NCI-H748 (cell line): ENCODE results near the gene FASTK.

Source experiments
- DNase-seq: peaks from one replicate; lab custom pipeline; 2025; ENCODE audit not compliant: unreplicated experiment; lab: John Stamatoyannopoulos, UW

FASTK gene

DNA sequence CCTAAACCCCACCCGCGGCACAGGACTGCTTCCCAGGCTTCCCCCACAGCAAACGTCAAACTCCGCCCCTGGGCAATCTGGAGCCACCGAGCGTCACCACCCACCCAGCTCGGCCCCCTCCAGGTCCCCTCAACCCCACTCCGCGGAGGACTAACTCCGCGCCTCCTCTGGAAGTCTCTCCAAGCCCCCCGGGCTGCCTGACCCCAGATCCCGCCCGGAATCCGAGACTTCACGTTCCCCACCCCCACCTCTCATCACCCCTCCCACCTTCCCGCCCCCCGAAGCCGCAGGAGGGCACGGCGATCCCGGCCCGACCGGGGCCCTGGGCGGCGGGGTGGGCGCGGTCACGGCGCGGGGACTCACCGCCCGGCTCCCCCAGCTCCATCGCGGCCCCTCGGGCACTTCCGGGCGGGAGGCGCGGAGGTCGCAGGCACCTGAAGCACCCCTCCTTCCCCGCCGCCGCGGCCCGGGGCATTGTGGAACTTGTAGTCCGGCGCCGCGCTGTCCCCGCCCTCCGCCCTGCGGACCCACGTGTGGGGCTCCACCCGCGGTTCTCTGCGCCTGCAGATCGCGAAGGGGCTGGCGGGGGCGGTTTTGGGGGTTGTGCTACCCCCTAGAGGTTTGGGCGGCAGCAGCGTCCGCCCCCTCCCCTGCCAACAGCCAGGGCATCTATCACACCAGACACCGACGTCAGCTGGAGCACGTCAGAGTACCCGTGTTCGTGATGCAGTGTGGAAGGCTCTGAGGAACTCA, 2.6 kb upstream of the FASTK start, which contains the start of gene TMUB1:
Gene TMUB1 (minus strand): TSS at position 423 of the 753 bp plus-strand sequence. CDS start 930 bp downstream, outside the sequence.
- peak; percentile 84 for DNase-seq

DNA sequence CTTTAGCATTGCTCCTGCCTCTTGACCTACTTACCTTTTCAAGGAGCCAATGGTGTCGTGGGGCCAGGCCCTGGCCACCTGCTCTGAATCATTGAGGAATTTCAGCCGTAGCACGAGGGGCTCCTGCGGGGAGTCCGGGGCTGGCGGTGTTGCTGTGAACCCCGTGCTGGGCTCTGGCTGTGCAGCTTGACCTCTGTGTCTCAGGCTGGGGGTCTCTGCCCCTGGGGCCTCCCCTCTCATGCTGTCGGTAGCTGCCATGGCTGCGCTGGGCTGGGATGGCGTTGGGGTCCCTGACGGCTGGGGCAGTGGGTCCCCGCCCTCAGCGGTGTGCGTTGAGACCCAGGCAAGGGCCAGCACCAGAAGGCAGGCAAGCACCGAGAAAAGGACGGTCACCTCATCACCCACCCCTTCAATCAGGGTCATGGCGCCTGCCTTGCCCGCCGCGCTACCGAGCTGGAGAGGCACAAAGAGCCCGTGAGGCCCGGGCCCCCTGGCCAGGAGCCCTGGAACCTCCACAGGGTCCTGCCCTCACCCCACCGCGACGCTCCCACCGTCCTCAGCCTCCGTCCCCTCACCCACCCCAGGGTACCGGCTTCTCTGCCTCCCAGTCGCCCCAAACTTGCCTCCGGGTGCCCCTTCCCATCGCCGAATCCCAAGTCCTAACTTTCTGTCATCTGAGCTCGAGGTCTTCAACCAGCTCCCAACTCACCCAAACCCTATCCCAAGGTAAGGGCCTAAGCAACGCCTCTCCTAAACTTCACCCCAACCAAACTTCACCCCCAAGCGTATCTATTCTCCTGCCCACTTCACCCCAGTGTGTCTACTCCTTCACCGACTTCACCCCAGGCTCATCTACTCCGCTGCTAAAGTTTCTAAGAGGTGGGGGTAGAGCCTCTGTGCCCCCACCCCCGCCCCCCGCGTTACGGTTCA, 1.8 kb upstream of the FASTK start:
- DNase-seq = peak; percentile 45

DNA sequence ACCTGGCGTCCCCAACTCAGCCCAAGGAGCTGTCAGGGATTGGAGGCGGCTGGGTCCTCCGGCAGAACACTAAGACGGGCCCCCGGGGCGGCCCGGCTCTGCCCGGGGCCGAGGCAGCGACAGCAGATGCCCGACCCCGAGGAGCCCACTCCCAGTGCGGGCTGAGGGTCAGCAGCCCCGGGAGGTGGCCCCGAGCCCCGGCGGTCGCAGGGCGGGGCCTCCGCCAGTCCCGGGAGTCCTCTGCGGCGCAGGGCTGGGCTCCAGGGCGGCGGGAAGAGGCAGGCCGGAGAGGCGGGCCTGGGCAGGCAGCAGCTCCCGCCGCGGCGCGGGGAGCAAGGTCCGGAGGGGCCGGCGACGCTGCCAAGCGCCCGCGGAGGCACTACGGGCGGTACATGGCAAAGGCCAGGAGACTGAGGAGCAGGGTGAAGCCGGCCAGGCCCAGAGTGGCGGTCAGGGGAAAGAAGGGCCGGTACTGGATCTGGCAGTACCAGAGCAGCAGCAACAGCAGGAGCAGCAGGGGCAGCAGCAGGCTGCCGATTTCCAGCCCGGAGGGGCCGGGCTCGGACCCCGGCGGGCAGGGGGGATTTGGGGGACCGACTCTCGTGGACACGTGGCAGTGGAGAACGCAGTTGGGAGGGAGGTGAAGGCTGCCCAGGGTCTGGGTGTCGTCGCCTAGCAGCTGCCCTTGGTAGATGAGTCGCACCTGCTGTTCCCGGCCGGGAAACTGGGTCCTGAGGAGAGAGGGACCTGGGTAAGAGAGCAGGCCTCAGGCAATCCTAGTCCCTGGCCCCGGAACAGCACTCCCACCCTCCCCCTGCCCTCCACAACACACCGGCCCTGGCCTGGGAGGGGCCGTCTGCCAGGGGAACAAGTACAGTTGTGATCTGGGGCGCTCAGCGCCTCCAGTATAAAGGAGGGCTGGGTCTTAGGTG, 827 bp upstream of the FASTK start:
- DNase-seq = peak; percentile 39

DNA sequence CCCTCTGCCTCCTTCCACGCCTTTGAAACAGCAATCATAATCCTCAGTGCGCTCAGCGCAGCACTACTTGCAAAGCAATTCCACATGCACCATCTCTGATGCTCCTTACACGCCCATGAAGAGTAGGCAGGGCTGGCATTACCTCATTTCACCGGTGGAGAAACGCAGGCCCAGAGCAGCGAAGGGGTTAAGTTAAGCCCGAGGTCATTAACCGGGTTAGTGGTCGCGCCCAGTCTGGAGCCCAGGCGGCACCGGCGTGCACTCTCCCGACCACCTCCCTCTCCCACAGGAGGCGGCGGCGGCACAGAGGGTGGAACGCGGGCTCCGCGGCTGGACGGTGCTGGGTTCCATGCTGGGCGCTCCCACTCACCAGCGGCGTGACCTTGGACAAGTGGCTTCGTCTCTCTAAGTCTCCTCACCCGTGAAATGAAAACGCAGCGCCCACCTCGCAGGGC, 515 bp downstream of the FASTK start:
- DNase-seq = peak; percentile 45

DNA sequence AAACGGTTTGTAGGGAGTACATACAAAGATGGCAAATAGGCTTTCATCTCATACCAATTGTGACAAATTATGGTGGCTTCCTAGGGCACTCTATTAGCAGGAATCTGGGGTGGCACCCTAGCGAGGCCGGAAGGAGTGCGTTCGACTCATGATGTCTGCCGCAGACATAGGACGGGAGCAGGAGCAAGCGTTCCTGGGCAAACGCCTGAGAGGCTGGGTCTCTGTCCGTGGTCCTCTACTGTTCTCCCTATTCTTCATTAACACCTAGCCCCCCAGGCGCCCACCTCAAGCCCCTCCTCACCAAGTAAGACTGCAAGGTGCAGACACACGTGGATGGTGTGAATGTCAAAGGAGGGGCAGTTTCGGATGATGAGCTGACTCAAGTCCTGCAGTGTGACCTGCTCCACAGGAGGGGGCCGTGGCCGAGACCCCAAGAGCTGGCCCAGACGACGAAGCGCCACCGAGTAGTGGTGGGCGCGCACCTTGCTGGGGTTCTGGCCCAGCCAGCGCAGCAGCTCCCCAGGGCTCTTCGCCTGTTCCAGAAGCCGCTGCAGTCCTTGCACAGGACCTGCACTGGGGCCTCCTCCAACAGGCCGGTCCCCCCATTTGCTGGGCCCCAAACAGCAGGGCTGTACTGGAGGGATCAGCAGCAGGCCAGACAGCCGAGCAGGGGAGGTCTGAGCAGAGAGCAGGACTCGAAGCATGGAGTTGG, 1.3 kb downstream of the FASTK start:
- no peak for DNase-seq

DNA sequence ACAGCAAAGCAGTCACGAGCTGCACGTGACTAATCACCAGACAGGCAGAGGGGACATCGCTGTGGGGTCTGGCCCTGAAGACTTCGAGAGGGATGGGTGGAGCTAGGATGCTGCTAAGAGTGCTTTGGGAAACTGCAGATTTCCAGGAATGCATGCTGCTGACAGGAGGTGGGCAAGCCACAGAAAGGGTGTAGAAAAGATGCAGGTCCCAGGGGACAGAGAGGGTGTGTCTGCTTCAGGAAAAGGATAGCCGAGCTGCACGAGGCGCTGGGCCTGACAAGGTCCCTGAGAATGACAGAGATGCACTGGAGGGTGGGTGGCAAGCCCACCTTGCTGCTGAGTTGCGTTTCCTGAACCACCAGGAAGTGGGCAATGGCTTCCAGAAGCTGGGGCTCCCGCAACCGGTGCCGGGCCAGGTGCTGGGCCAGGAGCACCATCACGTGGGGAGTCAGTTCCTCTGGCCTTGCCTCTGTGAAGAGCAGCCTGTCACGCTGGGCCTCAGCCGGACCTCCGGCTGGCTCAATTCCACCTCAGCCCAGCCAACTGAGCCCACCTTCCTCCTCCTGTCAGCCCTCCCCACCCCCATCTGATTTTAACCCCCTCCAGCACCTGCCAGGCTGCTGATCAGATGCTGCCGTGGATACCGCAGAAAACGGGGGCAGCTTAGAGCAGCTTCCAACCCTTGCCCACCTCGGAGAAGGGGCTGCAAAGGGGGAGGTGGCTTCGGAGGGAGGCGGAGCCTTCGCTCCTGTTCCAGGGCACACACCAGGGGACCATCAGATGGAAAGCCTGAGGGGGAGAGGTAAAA, 2.2 kb downstream of the FASTK start:
- DNase-seq = no peak

DNA sequence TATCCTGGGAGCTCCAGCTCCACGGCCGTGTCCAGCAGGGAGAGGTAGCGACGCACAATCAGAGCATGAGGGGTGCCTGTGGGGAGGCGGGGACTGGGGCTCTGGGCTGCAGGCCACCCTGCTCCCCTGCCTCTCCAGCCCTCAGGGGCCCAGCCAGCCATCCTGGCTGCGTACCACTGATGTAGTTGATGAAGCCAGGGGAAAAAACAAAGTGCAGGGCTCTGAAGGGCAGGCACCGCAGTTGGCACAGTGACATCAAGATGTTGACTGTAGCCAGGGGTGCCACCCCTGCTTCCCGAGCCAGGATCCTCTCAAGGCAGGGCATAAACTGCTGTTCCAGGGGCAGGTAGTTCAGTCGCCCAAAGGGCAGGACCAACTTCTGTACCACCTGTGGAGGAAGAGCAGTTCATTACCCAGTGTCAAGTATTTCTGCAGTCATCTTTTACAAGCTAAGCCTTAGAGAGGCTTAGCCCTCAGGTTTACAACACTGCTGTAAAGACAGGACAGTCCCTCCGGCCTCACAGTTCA, 2.8 kb downstream of the FASTK start:
- DNase-seq = no peak

DNA sequence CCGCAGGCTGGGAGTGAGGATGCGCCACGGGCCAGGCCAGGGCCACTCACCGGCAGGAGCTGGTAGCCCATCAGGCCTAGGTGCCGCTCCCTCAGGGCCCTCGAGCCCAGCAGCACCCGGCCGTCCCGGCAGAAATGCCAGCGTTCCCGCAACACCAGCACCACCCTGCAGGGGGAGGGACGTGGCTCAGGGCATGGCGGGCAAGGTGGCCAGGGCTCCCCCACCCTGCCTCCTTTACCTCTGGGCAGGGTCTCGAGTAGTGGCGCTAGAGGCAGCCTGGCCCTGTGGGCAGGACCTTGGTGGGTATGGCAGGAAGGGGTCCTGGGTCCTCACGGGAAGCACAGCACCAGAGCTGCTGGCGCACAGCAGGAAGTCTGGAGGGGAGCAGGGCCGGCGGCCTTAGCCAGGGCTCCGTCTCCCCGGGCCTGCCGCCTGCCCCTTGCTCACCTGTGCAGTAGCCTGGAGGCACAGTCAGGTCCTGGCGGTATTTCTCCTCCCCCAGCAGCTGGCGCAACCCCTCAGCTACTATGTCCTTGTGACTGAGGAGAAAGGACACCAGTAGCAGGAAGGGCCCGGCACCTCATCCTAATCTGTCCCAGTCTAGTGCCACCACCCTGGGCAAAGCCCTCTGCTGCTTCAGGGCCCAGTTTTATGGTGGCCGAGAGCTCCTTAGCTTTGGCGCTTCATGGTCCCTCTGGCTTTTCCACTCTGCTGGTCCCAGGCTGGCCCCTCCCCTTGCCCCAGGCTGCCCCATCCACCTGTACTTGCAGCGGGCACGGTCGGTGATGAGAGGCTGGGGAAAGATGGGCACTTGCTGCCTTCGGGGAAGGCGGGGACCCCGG, 3.5 kb downstream of the FASTK start:
- peak; percentile 28 for DNase-seq

DNA sequence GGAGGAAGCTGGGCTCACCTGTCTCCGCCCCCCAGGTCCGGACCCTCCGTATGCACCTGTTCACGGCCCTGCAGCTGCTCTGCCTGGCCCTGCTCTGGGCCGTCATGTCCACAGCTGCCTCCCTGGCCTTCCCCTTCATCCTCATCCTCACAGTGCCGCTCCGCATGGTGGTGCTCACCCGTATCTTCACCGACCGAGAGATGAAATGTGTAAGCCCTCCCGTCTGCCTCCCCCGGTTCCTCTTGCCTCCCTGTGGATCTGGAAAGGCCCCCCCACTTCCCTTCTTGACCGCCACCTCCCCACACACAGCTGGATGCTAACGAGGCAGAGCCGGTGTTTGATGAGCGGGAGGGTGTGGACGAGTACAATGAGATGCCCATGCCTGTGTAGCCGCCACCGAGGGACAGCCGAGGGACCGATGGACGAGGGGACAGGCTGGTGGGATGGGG, 4.6 kb downstream of the FASTK start:
- no peak for DNase-seq

DNA sequence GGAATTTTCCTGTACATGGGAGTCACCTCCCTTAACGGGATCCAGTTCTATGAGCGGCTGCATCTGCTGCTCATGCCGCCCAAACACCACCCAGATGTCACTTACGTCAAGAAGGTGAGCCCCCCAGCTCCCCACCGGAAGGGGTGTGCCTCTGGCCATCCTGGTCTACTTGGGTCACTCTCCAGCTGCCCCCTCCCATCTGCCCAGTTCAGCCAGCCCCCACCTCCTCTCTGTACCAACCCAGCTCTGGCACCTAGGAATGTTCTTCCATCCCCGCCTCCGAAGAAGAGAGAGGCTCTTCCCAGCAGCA, 5.0 kb downstream of the FASTK start:
- DNase-seq = no peak

DNA sequence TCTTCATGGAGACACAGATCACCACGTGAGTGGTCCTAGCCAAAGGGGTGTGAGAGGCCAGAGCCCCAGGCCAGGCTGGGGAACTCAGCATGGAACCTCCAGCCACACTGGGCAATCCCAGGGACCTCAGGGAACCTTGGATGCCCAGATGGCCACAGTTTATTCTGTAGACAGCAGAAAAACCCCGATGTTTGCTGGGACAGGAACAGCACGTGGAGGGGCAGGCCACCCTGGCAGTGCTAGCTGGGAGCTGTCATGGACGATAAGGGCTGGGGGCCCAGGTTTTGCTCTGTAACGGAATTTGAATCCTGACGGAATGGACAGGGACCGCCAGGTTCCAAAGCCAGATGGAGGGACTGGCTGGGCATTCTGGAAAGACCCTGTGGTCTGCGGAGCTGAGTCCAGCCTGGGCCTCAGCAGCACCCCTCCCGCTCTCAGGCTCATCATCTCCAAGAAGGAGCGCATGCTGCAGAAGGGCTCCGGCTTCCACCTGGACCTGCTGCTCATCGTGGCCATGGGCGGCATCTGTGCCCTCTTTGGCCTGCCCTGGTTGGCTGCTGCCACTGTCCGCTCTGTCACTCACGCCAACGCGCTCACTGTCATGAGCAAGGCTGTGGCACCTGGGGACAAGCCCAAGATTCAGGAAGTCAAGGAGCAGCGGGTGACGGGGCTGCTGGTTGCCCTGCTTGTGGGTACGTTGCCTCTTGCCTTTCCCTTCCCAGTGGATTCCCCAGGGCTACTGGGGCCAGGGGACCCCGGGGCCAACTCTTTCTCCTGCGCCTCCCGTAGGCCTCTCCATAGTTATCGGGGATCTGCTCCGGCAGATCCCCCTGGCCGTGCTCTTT, 5.6 kb downstream of the FASTK start:
- no peak for DNase-seq

DNA sequence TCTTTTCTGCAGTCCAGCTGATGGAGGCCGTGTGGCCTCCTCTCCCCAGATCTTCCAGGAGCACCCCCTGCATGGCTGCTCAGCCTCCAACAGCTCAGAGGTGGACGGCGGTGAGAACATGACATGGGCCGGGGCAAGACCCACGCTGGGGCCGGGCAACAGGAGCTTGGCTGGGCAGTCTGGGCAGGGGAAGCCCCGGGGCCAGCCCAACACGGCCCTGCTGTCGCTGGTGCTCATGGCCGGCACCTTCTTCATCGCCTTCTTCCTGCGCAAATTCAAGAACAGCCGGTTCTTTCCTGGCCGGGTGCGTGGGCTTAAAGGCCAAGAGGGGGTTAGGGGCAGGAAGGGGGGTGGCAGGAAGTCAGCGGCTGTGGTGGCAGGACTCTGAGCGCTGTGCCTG, 6.6 kb downstream of the FASTK start:
- DNase-seq = no peak

DNA sequence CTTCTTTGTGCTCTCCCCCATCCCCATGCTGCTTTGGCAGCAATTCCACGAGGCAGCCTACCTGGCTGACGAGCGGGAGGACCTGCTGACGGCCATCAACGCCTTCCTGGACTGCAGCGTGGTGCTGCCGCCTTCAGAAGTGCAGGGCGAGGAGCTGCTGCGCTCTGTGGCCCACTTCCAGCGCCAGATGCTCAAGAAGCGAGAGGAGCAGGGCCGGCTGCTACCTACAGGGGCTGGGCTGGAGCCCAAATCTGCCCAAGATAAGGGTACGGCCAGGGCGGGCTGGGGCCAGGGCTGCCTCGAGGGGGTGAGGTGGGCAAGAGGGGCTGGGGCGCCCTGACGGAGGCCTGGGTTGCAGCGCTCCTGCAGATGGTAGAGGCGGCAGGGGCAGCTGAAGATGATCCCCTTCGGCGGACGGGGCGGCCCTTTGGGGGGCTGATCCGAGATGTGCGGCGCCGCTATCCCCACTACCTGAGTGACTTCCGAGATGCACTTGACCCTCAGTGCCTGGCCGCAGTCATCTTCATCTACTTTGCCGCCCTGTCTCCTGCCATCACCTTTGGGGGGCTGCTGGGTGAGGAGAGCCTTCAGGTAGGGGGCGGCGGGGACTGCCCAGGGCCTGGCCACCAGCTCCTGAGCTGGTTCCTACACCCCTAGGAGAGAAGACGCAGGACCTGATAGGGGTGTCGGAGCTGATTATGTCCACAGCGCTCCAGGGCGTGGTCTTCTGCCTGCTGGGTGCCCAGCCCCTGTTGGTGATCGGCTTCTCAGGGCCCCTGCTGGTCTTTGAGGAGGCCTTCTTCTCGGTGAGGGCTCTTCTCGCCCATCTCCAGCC, 9.4 kb downstream of the FASTK start:
- no peak for DNase-seq

DNA sequence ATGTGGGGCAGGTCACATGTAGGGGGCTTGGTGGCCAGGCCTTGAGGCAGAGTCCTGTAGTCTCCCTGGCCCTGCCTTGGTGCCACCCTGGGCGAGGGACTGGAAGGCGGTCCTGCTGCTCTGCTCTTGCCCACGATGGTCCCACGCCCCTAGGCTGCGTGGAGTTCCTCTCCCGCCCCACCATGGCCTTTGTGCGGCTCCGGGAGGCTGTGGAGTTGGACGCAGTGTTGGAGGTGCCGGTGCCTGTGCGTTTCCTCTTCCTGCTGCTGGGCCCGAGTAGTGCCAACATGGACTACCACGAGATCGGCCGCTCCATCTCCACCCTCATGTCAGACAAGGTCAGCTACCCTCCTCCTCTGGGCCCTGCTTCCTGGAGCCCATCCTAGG, 10.0 kb downstream of the FASTK start:
- no peak for DNase-seq

DNA sequence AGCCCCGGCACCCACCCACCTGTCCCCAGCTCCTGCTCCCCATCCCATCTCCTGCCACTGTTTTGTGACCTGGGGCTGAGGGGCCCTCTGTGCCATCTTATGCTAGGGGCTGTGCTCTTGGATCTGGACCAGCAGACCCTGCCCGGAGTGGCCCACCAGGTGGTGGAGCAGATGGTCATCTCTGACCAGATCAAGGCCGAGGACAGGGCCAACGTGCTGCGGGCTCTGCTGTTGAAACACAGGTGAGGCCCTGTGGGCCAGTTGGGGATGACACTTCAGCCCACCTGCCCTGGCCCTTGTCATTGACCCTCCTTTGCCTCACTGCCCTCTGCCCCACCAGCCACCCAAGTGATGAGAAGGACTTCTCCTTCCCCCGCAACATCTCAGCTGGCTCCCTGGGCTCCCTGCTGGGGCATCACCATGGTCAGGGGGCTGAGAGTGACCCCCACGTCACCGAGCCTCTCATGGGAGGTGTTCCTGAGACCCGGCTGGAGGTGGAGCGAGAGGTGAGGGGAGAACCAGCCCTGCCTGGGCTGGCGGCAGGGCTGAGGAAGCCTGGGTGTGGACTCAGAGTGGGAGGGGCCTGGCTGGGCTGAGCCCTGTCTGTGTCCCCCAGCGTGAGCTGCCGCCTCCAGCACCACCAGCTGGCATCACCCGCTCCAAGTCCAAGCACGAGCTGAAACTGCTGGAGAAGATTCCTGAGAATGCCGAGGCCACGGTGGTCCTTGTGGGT, 10.6 kb downstream of the FASTK start:
- DNase-seq = no peak
